ENCODE results near the gene ABI1. TPM values are rescaled to one million over a fixed set of nuclear protein-coding genes. Genes with fewer than 3 reads are reported as not detected.

ABI1 gene
- total RNA-seq, 1 experiment from 2014 or later = 54.6 TPM

GRCh38 chr10:26773633-26774032 lies 87.1 kb downstream of the ABI1 start:
- DNase-seq (ENCODE audit: low spot score) = no peak

DNA sequence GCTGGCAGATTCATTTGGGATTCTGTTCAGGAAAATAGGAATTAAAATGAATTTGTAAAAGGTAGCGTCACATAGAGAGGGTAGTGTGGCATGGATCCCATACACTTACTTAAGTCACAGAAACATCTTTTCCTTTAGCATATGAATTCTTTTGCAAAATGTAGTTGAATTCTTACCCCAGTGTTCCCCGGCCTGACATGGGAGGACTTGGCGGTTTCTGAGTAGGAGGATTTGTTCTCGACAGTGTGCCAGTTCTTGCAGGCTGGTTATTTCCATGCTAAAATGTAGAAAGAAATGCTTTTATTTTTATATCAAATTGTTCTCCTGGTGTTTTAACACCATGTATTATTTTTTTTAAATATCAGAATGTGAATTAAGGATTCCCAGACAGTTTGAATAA lies 90.7 kb downstream of the ABI1 start:
- DNase-seq (ENCODE audit: low spot score) = no peak

GRCh38 chr10:26765549-26765948 lies 95.2 kb downstream of the ABI1 start:
- no peak for DNase-seq (ENCODE audit: low spot score)

DNA sequence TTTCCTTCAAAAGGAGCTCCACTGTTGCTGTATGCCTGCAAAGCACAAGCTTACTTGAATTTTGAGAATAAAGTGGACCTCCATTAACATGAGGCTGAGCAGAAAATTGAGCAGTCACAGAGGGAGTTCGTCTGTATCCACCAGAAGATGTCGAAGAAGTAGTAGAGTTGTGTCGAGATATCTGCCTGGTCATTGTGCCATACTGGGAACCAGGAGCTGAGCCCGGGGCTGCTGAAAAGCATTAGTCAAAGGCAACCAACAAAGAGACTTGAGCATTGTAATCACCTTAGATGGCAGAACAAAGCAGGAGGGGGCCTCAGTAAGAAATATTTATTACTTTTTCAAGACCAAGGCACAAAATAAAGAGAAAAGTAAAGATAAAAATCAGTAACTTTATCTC lies 101.8 kb downstream of the ABI1 start:
- no peak for DNase-seq (ENCODE audit: low spot score)

- DNase-seq (ENCODE audit: low spot score) = peak; percentile 50
Observed at GRCh38 chr10:26755443-26755903, 105.3 kb downstream of the ABI1 start.

DNA sequence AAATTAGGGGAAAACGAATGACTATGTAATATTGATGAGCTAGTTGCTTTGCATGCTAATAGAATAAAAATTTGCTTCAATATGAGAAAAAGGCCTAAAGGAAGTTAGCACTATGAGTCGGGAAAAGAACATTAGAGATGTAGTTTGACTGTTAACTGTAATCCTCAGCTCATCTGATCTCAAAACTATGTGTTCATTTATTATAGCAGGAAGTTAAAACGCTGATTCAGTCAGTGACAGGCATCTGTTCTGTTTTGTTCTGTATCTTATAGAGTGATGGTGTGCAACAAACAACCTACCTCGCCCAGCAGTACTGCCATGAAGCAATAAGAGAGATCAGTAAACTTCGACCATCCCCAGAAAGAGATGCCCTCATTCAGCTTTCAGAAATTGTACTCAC lies 114.7 kb downstream of the ABI1 start:
- no peak for DNase-seq (ENCODE audit: low spot score)

- DNase-seq (ENCODE audit: low spot score) = no peak
Observed at GRCh38 chr10:26743841-26744240, 116.9 kb downstream of the ABI1 start.

DNA sequence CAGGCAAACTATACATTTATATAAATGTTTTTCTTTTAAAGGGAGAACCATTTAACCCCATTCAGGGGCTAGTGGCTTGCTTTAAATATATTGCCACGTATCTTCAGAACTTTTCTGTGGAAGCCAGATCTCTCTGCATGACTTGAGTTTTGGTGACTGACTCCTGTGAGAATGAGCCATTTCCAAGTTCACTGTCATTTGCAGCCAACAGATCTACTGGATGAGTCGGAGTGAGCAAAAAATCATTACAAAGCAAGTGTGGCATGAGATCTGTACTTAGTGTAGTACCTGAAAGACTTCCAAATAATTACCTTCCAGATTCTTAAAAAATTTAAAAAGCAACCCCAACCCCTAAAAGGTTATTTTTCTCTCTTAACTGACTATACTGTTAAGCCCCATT lies 117.7 kb downstream of the ABI1 start:
- no peak for DNase-seq (ENCODE audit: low spot score)

GRCh38 chr10:26741368-26741767 lies 119.4 kb downstream of the ABI1 start:
- no peak for DNase-seq (ENCODE audit: low spot score)

- no peak for DNase-seq (ENCODE audit: low spot score)
Observed at GRCh38 chr10:26739071-26739631, 121.6 kb downstream of the ABI1 start.

GRCh38 chr10:26738301-26738911 lies 122.4 kb downstream of the ABI1 start:
- no peak for DNase-seq (ENCODE audit: low spot score)

DNA sequence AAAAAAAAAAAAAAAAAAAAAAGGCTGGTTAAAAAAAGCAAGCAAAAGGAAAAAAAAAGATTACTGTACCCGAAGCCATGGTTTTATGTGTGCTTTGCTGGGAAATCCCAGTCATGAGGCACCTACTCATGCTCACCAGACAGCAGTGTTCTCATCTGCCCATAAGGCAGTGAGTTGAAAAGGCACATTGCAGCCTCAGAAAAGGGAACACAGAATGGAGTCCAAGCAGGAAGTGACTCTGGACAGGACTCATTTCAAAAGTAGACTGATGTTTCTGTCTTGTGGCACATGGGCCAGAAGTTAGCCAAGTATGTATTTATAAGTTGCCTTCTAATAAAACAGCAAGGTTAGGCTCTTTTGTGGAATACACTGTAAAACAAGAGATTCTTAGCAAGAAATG lies 123.0 kb downstream of the ABI1 start:
- DNase-seq (ENCODE audit: low spot score) = no peak

- DNase-seq (ENCODE audit: low spot score) = no peak
Observed at GRCh38 chr10:26735435-26735834, 125.3 kb downstream of the ABI1 start.

DNA sequence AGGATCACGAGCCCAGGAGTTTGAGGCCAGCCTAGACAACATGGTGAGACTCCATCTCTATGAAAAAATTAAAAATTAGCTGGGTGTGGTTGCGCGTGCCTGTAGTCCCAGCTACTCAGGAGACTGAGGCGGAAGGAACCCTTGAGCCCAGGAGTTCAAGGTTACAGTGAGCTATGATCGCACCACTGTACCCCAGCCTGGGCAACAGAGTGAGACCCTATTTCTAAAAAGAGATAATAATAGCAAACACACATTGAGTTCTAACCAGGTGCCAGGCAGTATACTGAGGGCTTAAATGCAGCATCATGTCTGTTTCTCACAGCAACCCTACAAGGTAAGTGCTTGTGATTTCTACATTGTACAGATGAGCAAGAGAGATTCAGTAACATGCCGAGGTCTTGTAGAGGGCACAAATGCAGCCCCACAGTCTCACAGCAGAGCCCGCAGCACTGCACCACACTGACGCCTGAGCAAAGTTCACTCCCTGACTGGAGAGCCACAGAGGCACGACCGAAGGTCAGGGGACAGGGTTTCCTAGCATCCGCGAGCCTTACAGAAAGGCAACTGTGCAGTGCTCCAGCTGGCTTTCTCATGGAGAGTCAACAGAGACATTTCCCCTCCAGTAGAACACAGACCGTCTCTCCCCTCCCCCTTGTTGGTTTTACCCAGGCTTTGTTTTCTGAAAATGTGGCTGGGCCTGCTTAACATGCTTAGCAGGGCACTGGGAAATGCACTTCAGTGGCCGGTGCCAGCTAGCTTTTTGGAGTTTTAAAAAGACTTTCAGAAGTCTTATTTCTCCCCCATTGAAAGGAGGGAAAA lies 126.8 kb downstream of the ABI1 start:
- no peak for DNase-seq (ENCODE audit: low spot score)

DNA sequence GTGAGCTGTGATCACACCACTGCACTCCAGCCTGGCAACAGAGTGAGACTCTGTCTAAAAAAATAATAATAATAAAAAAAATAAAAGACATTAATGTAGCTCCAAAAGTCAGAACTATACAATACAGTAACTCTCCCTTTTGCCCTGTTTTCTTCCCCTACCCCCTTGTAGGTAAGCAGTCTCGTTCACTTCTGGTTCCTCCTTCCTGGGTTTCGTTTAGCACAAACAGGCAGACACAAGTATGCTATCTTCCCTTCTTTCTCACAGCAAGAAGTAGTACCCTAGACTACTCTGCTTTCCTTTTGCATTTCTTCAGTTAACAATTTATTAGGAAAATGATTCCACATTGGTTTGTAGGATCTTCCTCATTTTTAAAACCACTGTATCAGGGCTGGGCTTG lies 130.2 kb downstream of the ABI1 start:
- no peak for DNase-seq (ENCODE audit: low spot score)

GRCh38 chr10:26729395-26729794 lies 131.4 kb downstream of the ABI1 start:
- no peak for DNase-seq (ENCODE audit: low spot score)

DNA sequence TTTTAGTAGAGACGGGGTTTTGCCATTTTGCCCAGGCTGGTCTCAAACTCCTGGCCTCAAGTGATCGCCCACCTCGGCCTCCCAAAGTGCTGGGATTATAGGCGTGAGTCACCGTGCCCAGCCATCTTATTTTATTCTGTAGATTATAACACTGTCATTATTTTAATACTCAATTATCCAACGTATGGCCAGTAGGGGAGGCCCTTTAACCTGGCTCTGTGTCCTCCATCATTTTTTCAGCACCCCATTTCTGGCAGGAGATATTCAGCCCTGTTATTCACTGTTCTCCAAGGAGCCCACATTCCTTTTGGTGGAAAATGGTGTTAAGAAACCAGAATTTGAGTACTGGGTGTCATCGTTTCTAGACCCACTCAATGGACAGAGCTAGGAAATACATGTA lies 131.8 kb downstream of the ABI1 start:
- DNase-seq (ENCODE audit: low spot score) = no peak

- DNase-seq (ENCODE audit: low spot score) = no peak
Observed at GRCh38 chr10:26727005-26727404, 133.8 kb downstream of the ABI1 start.

GRCh38 chr10:26725837-26726727 lies 134.7 kb downstream of the ABI1 start:
- peak; percentile 49 for DNase-seq (ENCODE audit: low spot score)

DNA sequence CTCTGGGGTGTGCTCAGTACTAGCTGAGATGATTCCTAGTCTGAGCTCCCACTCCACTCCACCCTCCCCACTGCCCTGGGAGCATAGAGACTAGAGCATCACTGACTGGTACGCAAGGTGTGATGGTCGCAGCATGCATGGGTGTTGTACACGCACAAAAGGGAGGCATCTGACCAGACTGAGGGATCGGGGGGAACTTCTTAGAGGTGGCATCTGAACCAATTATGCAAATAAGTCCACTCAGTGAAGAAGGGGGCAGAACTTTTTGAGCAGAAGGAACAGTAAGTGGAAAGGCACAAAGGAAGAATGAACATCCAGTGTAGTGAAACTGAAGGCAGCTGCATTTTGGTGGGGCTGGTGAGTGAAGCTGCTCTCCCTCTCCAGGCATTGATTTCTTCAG lies 137.7 kb downstream of the ABI1 start:
- DNase-seq (ENCODE audit: low spot score) = no peak

- no peak for DNase-seq (ENCODE audit: low spot score)
Observed at GRCh38 chr10:26721561-26721960, 139.2 kb downstream of the ABI1 start.

DNA sequence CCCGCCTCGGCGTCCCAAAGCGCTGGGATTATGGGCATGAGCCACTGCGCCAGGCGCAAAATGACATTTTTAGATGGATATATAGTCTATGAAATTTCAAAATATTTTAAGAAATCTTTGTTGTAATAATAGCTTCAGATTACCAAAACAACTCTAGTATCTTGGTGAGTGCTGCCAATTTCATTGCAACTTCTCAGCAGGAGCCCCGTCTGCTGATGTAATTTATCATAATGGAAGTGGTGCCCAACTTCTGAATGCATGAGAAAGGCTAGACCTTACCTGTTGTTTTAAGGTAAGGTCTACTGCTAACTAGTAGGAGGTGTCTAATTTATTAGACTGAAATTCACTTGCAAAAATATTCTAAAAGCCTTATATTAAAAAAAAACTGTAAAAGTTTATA lies 143.3 kb downstream of the ABI1 start:
- no peak for DNase-seq (ENCODE audit: low spot score)

All from A172 (cell line).